CD14-positive monocyte (primary cell): Measurements from ENCODE around the gene PAXX. TPM values are rescaled to one million over a fixed set of nuclear protein-coding genes. Genes with fewer than 3 reads are reported as not detected.
A peak's percentile ranks its signal among the peaks of the same experiment; 100 is the strongest.

Experiments
- DNase-seq, 3 donors: peaks; one replicate each; pipeline ENCODE4 v3.0.0-alpha.2; 2011 to 2022
- H2AFZ ChIP-seq: 2 replicates; pipeline ENCODE4 v1.6.0; 2012; ENCODE audit warnings: mild to moderate bottlenecking, low read depth, low read length, inconsistent platforms; ENCODE audit not compliant: insufficient read depth, poor library complexity, severe bottlenecking
- H3K27ac ChIP-seq, 2 donors: 1 replicate in 1 of 2; 2 replicates in 1 of 2; pipeline ENCODE4 v1.5.1; 2012 to 2013; ENCODE audit warnings: low read length in 2 of 2, control low read depth in 1 of 2, inconsistent platforms in 1 of 2, low read depth in 1 of 2, mild to moderate bottlenecking in 1 of 2
- H3K27me3 ChIP-seq, 2 donors: one replicate each; pipeline versions ENCODE4 v1.6.0 to v1.6.1; 2011 to 2013; ENCODE audit warnings: low read length in 2 of 2; ENCODE audit not compliant: control insufficient read depth in 2 of 2, insufficient read depth in 2 of 2
- H3K36me3 ChIP-seq, 2 donors: replicated peaks in 1 of 2; 1 replicate in 1 of 2; 2 replicates in 1 of 2; pipeline versions ENCODE4 v1.5.1 to v1.6.1; 2012 to 2013; ENCODE audit warnings: low read length in 2 of 2, control low read depth in 1 of 2, inconsistent platforms in 1 of 2, mild to moderate bottlenecking in 1 of 2; ENCODE audit not compliant: insufficient read depth in 2 of 2, control insufficient read depth in 1 of 2
- H3K4me1 ChIP-seq, 2 donors: 1 replicate in 1 of 2; 2 replicates in 1 of 2; pipeline versions ENCODE4 v1.5.1 to v1.6.1; 2012 to 2013; ENCODE audit warnings: low read length in 2 of 2, control low read depth in 1 of 2, inconsistent platforms in 1 of 2, mild to moderate bottlenecking in 1 of 2, moderate library complexity in 1 of 2; ENCODE audit not compliant: insufficient read depth in 2 of 2, control insufficient read depth in 1 of 2
- H3K4me2 ChIP-seq: replicated peaks from 2 replicates; pipeline ENCODE3; 2012; ENCODE audit warnings: low read length, moderate library complexity, mild to moderate bottlenecking; ENCODE audit not compliant: poor library complexity, severe bottlenecking; ENCODE audit errors: extremely low read depth
- H3K4me3 ChIP-seq, 3 experiments: fragments of 200-600 bp in 1 of 3; sonication (generic) in 1 of 3; replicated peaks in 1 of 3; 1 replicate in 2 of 3; 2 replicates in 1 of 3; pipeline ENCODE4 v1.5.1; 2011 to 2013; ENCODE audit warnings: low read length in 3 of 3, mild to moderate bottlenecking in 3 of 3, control low read depth in 2 of 3, low read depth in 2 of 3, inconsistent platforms in 1 of 3, moderate library complexity in 1 of 3
- H3K79me2 ChIP-seq: 2 replicates; pipeline ENCODE4 v1.6.0; 2012; ENCODE audit warnings: mild to moderate bottlenecking, control low read depth, inconsistent platforms, low read length, moderate library complexity; ENCODE audit not compliant: insufficient read depth
- H3K9ac ChIP-seq: 2 replicates; pipeline ENCODE4 v1.6.0; 2017; ENCODE audit warnings: low read length, mild to moderate bottlenecking; ENCODE audit not compliant: insufficient read depth, poor library complexity, severe bottlenecking
- H3K9me3 ChIP-seq, 2 donors: replicated peaks in 1 of 2; 1 replicate in 1 of 2; 2 replicates in 1 of 2; pipeline versions ENCODE4 v1.5.1 to v1.6.1; 2012 to 2013; ENCODE audit warnings: low read length in 2 of 2, control low read depth in 1 of 2; ENCODE audit not compliant: control insufficient read depth in 1 of 2, insufficient read depth in 1 of 2
- H4K20me1 ChIP-seq: 2 replicates; pipeline ENCODE4 v1.6.0; 2012; ENCODE audit warnings: mild to moderate bottlenecking, low read length, control low read depth, moderate library complexity; ENCODE audit not compliant: insufficient read depth
- H3K27ac Mint-ChIP-seq, 7 donors: one replicate each; pipeline ENCODE4 v1.8.0; 2020; ENCODE audit warnings: mild to moderate bottlenecking in 7 of 7, mixed read lengths in 7 of 7, moderate library complexity in 6 of 7, inconsistent platforms in 2 of 7
- H3K27me3 Mint-ChIP-seq, 3 donors: one replicate each; pipeline ENCODE4 v1.8.0; 2021 to 2022; ENCODE audit warnings: low read depth in 3 of 3, mild to moderate bottlenecking in 3 of 3, mixed read lengths in 3 of 3, moderate library complexity in 3 of 3, inconsistent platforms in 1 of 3
- H3K36me3 Mint-ChIP-seq, 2 donors: one replicate each; pipeline ENCODE4 v1.8.0; 2020; ENCODE audit warnings: mixed read lengths in 2 of 2, inconsistent platforms in 1 of 2, mild to moderate bottlenecking in 1 of 2
- H3K4me1 Mint-ChIP-seq: one replicate; pipeline ENCODE4 v1.8.0; 2020; ENCODE audit warnings: mild to moderate bottlenecking, mixed read lengths
- H3K4me3 Mint-ChIP-seq, 2 donors: one replicate each; pipeline ENCODE4 v1.8.0; 2020; ENCODE audit warnings: mild to moderate bottlenecking in 2 of 2, mixed read lengths in 2 of 2, moderate library complexity in 1 of 2
- H3K9me3 Mint-ChIP-seq, 7 donors: one replicate each; pipeline ENCODE4 v1.8.0; 2020 to 2022; ENCODE audit warnings: mixed read lengths in 7 of 7, mild to moderate bottlenecking in 6 of 7, moderate library complexity in 6 of 7, inconsistent platforms in 2 of 7
- WGBS: methylation state at CpG from one replicate; pipeline ENCODE4 v1.1.5; 2013; ENCODE audit warnings: missing lambda C conversion rate; ENCODE audit not compliant: insufficient coverage; 5-methylcytosine and 5-hydroxymethylcytosine counted together
- intact Hi-C, 2 donors: fragments of 100-400 bp; cut with micrococcal nuclease; formaldehyde crosslinking; loops; one replicate each; pipeline versions ENCODE4 v1.15.0 to v1.15.1; 2023
- polyA plus RNA-seq, 3 donors: library from polyadenylated mRNA; depleted of rRNA in 1 of 3; unstranded in 2 of 3; stranded (reverse) in 1 of 3; fragments of 300-500 nt in 2 of 3; fragments of >200 nt in 1 of 3; fragmentation: Illumina TruSeq in 2 of 3; gene quantifications; 1 replicate in 2 of 3; 2 replicates in 1 of 3; pipeline ENCODE4 v1.2.3, GENCODE V29; 2012 to 2021
- TF ChIP-seq, protein P1 (sequence below): fragments of 200-600 bp; IDR thresholded peaks from one replicate; pipeline ENCODE4 v1.8.0; 2022; ENCODE audit warnings: antibody characterized with exemption, mild to moderate bottlenecking

Gene PAXX
- polyA plus RNA-seq, 3 donors = 35.3 to 92.9 (median 40.7) TPM

DNA sequence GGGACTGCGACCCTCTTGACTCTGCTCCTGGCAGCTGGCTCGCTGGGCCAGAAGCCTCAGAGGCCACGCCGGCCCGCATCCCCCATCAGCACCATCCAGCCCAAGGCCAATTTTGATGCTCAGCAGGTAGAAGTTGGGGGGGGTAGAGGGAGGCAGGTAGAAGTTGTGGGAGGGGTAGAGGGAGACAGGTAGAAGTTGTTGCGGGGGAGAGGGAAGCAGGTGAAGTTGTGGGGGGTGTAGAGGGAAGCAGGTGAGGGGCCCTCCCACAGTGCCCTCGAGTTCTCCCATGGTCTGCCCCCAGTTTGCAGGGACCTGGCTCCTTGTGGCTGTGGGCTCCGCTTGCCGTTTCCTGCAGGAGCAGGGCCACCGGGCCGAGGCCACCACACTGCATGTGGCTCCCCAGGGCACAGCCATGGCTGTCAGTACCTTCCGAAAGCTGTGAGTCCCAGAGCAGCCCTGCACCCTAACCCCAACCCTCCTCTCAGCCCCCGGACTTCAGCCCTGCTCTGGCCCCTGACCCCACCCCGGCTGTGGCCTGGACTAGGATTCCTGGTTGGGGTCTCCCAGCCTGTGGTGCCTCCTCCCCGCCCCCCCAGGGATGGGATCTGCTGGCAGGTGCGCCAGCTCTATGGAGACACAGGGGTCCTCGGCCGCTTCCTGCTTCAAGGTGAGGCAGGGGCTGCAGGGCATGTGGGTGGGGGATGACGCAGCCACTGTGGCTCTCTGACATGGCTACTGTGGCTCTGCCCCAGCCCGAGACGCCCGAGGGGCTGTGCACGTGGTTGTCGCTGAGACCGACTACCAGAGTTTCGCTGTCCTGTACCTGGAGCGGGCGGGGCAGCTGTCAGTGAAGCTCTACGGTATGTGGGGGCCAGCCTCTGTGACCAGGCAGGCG lies 46.6 kb upstream of the PAXX start:
- no peak overlapping the region for H3K4me3 ChIP-seq
- H3K9ac ChIP-seq = no peak overlapping the region
- H3K4me3 Mint-ChIP-seq = no peak overlapping the region
- DNase-seq = no peak
- H3K4me2 ChIP-seq = no peak overlapping the region
- H4K20me1 ChIP-seq = peaks cover 33% of the 10 kb centered on the region
- H3K27me3 ChIP-seq = no peaks in the 10 kb centered on the region
- H3K27me3 Mint-ChIP-seq = peaks cover 0 to 6% (median 4%) of the 10 kb centered on the region in 3 donors
- TF ChIP-seq, protein P1, sequence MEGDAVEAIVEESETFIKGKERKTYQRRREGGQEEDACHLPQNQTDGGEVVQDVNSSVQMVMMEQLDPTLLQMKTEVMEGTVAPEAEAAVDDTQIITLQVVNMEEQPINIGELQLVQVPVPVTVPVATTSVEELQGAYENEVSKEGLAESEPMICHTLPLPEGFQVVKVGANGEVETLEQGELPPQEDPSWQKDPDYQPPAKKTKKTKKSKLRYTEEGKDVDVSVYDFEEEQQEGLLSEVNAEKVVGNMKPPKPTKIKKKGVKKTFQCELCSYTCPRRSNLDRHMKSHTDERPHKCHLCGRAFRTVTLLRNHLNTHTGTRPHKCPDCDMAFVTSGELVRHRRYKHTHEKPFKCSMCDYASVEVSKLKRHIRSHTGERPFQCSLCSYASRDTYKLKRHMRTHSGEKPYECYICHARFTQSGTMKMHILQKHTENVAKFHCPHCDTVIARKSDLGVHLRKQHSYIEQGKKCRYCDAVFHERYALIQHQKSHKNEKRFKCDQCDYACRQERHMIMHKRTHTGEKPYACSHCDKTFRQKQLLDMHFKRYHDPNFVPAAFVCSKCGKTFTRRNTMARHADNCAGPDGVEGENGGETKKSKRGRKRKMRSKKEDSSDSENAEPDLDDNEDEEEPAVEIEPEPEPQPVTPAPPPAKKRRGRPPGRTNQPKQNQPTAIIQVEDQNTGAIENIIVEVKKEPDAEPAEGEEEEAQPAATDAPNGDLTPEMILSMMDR = no peak
- 81% methylated on average over 18 of the region's 30 CpGs for WGBS
- peaks cover 16 to 27% of the 10 kb centered on the region in 2 donors for H3K36me3 Mint-ChIP-seq
- peak overlapping the region in 1 of 7 donors; percentile 71 for H3K27ac Mint-ChIP-seq
- H3K27ac ChIP-seq = no peak overlapping the region
- H3K4me1 Mint-ChIP-seq = peaks cover 15% of the 10 kb centered on the region
- intact Hi-C loops = loop anchor here (2.0 to 10.0 kb wide), 4 partner anchors 59 to 141 kb away; partner anchors contain the start of genes AJM1 (in 1 of the 2), FUT7 (in 1 of the 2), PHPT1 (in 1 of the 2) and RABL6 (in 1 of the 2)
- H3K79me2 ChIP-seq = peaks cover 20% of the 10 kb centered on the region
- H3K9me3 Mint-ChIP-seq = no peaks in the 10 kb centered on the region
- no peaks in the 10 kb centered on the region for H3K9me3 ChIP-seq
- H3K4me1 ChIP-seq = peaks cover 24 to 38% of the 10 kb centered on the region in 2 donors
- H3K36me3 ChIP-seq = peaks cover 25 to 27% of the 10 kb centered on the region in 2 donors
- no peak overlapping the region for H2AFZ ChIP-seq

- peaks cover 8 to 19% of the 10 kb centered on the region in 2 donors for H3K36me3 Mint-ChIP-seq
- Histone ChIP-seq H3K27me3 (no peaks in the 10 kb centered on the region), H2AFZ (no peak overlapping the region), H3K9ac (no peak overlapping the region), H3K4me2 (no peak overlapping the region), H3K27ac (no peak overlapping the region), H4K20me1 (peaks cover 25% of the 10 kb centered on the region), H3K4me3 (no peak overlapping the region), H3K36me3 (peaks cover 16 to 18% of the 10 kb centered on the region in 2 donors), H3K79me2 (peaks cover 20% of the 10 kb centered on the region), H3K4me1 (peaks cover 25 to 41% of the 10 kb centered on the region in 2 donors), H3K9me3 (no peaks in the 10 kb centered on the region)
- 84% methylated on average over 20 of the region's 27 CpGs for WGBS
- TF ChIP-seq, protein P1 = no peak
- H3K4me1 Mint-ChIP-seq = peaks cover 15% of the 10 kb centered on the region
- H3K4me3 Mint-ChIP-seq = no peak overlapping the region
- intact Hi-C loops = loop anchor here (10.0 kb wide), 3 partner anchors 88 to 142 kb away; partner anchors contain the start of genes AJM1 (in 1 of the 2), FUT7 (in 1 of the 2), PHPT1 (in 1 of the 2) and RABL6 (in 1 of the 2)
- peaks cover 0 to 6% (median 4%) of the 10 kb centered on the region in 3 donors for H3K27me3 Mint-ChIP-seq
- no peaks in the 10 kb centered on the region for H3K9me3 Mint-ChIP-seq
- DNase-seq = no peak
- H3K27ac Mint-ChIP-seq = no peak overlapping the region
These were observed 45.8 kb upstream of the PAXX start for GRCh38 chr9:136946228-136947027.
